MM.1S (cell line): ENCODE measurements around the gene CEP104.

Source experiments
- DNase-seq: peaks from one replicate; pipeline ENCODE4 v3.0.0-alpha.2; 2015
- H2AFZ ChIP-seq: fragments of 300-600 bp; sonication (generic); 2 replicates; pipeline ENCODE4 v1.6.0; 2016; ENCODE audit warnings: antibody characterized with exemption, low read length
- H3F3A ChIP-seq: fragments of 300-600 bp; sonication (generic); 2 replicates; pipeline ENCODE4 v1.6.1; 2016; ENCODE audit warnings: mild to moderate bottlenecking, antibody characterized with exemption, low read length, moderate library complexity, mixed read lengths; ENCODE audit not compliant: insufficient read depth
- H3K27ac ChIP-seq: fragments of 300-600 bp; sonication (generic); 2 replicates; pipeline ENCODE4 v1.5.1; 2016; ENCODE audit warnings: mild to moderate bottlenecking, low read length
- H3K27me3 ChIP-seq: fragments of 300-600 bp; sonication (generic); replicated peaks from 2 replicates; pipeline ENCODE4 v1.6.0; 2016; ENCODE audit warnings: low read length; ENCODE audit not compliant: insufficient read depth
- H3K36me3 ChIP-seq: fragments of 300-600 bp; sonication (generic); replicated peaks from 2 replicates; pipeline ENCODE4 v1.6.1; 2016; ENCODE audit warnings: mild to moderate bottlenecking, low read length, mixed read lengths; ENCODE audit not compliant: insufficient read depth
- H3K4me1 ChIP-seq: fragments of 300-600 bp; sonication (generic); 2 replicates; pipeline ENCODE4 v1.6.1; 2016; ENCODE audit warnings: low read length, mixed read lengths
- H3K4me2 ChIP-seq: fragments of 300-600 bp; sonication (generic); 2 replicates; pipeline ENCODE4 v1.6.0; 2016; ENCODE audit warnings: low read depth, low read length
- H3K4me3 ChIP-seq: fragments of 300-600 bp; sonication (generic); 2 replicates; pipeline ENCODE4 v1.5.1; 2016; ENCODE audit warnings: low read length, mixed read lengths
- H3K79me2 ChIP-seq: fragments of 300-600 bp; sonication (generic); 2 replicates; pipeline ENCODE4 v1.6.1; 2016; ENCODE audit warnings: mixed run types, low read length, mixed read lengths
- H3K9ac ChIP-seq: fragments of 300-600 bp; sonication (generic); 2 replicates; pipeline ENCODE4 v1.6.1; 2016; ENCODE audit warnings: low read length, mixed read lengths
- H3K9me2 ChIP-seq: fragments of 300-600 bp; sonication (generic); replicated peaks from 2 replicates; pipeline ENCODE4 v1.6.1; 2016; ENCODE audit warnings: mild to moderate bottlenecking, low read length, mixed read lengths; ENCODE audit not compliant: insufficient read depth
- H3K9me3 ChIP-seq: fragments of 300-600 bp; sonication (generic); replicated peaks from 2 replicates; pipeline ENCODE4 v1.6.1; 2016; ENCODE audit warnings: mild to moderate bottlenecking, low read length, mixed read lengths; ENCODE audit not compliant: insufficient read depth
- H4K20me1 ChIP-seq: fragments of 300-600 bp; sonication (generic); 2 replicates; pipeline ENCODE4 v1.6.1; 2016; ENCODE audit warnings: mild to moderate bottlenecking, low read length, moderate library complexity, mixed read lengths; ENCODE audit not compliant: insufficient read depth
- EZH2 ChIP-seq: fragments of 300-600 bp; sonication (generic); optimal IDR thresholded peaks from 2 replicates; pipeline ENCODE3; 2017; ENCODE audit warnings: low read depth, mild to moderate bottlenecking, antibody characterized with exemption, low read length, mixed read lengths
- EZH2phosphoT487 ChIP-seq: fragments of 300-600 bp; sonication (generic); IDR thresholded peaks from 2 replicates; pipeline ENCODE4 v1.6.1; 2018; ENCODE audit warnings: antibody characterized with exemption, low read length
- TF ChIP-seq, protein P1 (sequence below): fragments of 300-600 bp; sonication (generic); IDR thresholded peaks from 2 replicates; pipeline ENCODE4 v1.5.1; 2016; ENCODE audit warnings: antibody characterized with exemption, low read length, mixed read lengths

CEP104 gene

GRCh38 chr1:3763351-3764125 is 93.5 kb downstream of the CEP104 start:
- no peak overlapping the region for H3K4me2 ChIP-seq
- no peak overlapping the region for H3K4me3 ChIP-seq
- DNase-seq: no peak
- peaks cover 95% of the 10 kb centered on the region for H3K27me3 ChIP-seq
- TF ChIP-seq EZH2phosphoT487: no peak
- TF ChIP-seq, protein P1, sequence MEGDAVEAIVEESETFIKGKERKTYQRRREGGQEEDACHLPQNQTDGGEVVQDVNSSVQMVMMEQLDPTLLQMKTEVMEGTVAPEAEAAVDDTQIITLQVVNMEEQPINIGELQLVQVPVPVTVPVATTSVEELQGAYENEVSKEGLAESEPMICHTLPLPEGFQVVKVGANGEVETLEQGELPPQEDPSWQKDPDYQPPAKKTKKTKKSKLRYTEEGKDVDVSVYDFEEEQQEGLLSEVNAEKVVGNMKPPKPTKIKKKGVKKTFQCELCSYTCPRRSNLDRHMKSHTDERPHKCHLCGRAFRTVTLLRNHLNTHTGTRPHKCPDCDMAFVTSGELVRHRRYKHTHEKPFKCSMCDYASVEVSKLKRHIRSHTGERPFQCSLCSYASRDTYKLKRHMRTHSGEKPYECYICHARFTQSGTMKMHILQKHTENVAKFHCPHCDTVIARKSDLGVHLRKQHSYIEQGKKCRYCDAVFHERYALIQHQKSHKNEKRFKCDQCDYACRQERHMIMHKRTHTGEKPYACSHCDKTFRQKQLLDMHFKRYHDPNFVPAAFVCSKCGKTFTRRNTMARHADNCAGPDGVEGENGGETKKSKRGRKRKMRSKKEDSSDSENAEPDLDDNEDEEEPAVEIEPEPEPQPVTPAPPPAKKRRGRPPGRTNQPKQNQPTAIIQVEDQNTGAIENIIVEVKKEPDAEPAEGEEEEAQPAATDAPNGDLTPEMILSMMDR: no peak
- TF ChIP-seq EZH2: no peak
- no peaks in the 10 kb centered on the region for H4K20me1 ChIP-seq
- H3F3A ChIP-seq: no peaks in the 10 kb centered on the region
- no peaks in the 10 kb centered on the region for H3K9me2 ChIP-seq
- no peak overlapping the region for H3K9ac ChIP-seq
- H3K9me3 ChIP-seq: no peaks in the 10 kb centered on the region
- no peak overlapping the region for H2AFZ ChIP-seq
- H3K27ac ChIP-seq: no peak overlapping the region
- H3K4me1 ChIP-seq: no peaks in the 10 kb centered on the region
- H3K36me3 ChIP-seq: no peaks in the 10 kb centered on the region
- H3K79me2 ChIP-seq: no peaks in the 10 kb centered on the region

DNA sequence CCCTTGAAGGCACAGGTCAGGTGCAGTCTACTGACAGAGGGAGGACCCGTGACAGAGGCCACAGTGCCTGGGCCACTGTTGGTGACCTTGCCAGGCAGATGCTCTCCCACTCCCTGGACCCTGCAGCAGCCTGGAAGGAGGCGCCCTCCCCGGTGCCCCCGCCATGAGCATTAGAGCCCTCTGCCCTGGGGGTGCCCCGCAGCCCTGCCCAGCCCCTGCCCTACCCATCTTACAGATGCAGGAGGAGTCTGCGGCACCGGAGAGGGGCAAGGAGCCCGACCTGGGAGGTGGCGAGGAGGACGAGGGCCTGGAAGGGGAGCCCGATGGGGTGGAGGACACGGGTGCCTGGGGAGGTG is 94.2 kb downstream of the CEP104 start:
- no peaks in the 10 kb centered on the region for H3K9me2 ChIP-seq
- no peak for DNase-seq
- H3K4me1 ChIP-seq: no peaks in the 10 kb centered on the region
- TF ChIP-seq, protein P1: no peak
- no peak for TF ChIP-seq EZH2phosphoT487
- TF ChIP-seq EZH2: peak; percentile 44
- no peaks in the 10 kb centered on the region for H3K79me2 ChIP-seq
- no peak overlapping the region for H3K4me3 ChIP-seq
- H3K27me3 ChIP-seq: peaks cover 88% of the 10 kb centered on the region
- H3K4me2 ChIP-seq: no peak overlapping the region
- no peak overlapping the region for H3K9ac ChIP-seq
- H3K9me3 ChIP-seq: no peaks in the 10 kb centered on the region
- H4K20me1 ChIP-seq: no peaks in the 10 kb centered on the region
- H3F3A ChIP-seq: no peaks in the 10 kb centered on the region
- H2AFZ ChIP-seq: no peak overlapping the region
- no peak overlapping the region for H3K27ac ChIP-seq
- H3K36me3 ChIP-seq: no peaks in the 10 kb centered on the region

DNA sequence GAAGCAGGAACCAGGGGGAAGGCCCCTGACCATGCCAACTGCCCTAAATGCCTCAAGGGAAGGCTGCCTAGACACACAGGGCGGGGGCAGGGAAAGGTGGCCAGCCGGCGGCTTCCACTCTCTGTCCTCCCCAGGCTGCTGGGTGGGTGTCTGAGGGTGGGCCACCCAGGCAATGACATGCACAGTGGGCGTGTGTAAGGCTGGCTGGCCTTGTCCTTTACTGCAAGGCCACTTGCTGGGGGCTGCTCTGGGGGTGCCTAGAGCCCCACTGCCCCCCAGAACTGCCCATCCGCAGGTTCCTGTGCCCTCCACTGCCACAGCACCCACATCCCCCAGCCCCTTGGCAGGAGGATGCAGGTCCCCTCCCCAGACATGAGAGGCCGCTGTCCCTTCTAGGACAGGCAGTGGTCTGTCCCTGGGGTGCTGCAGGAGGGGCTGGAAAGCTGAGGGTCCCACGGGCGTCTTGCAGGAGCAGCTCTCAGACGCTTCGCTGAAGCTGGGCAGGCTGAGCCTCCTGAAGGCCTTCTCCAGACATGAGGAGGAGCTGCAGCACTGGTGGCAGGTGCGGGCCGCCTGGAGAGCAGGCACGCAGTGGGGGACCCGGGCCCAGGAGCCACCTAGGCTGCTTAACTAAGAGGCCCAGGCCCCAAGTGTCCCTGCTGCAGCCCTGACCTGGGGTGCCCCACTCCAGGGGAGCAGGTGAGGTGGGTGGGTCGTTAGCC is 94.7 kb downstream of the CEP104 start:
- no peak overlapping the region for H3K9ac ChIP-seq
- H3K79me2 ChIP-seq: no peaks in the 10 kb centered on the region
- no peak for DNase-seq
- no peaks in the 10 kb centered on the region for H4K20me1 ChIP-seq
- no peak overlapping the region for H2AFZ ChIP-seq
- TF ChIP-seq, protein P1: no peak
- TF ChIP-seq EZH2: no peak
- TF ChIP-seq EZH2phosphoT487: no peak
- H3F3A ChIP-seq: no peaks in the 10 kb centered on the region
- peaks cover 83% of the 10 kb centered on the region for H3K27me3 ChIP-seq
- H3K4me3 ChIP-seq: no peak overlapping the region
- no peak overlapping the region for H3K27ac ChIP-seq
- H3K9me2 ChIP-seq: no peaks in the 10 kb centered on the region
- H3K9me3 ChIP-seq: no peaks in the 10 kb centered on the region
- no peak overlapping the region for H3K4me2 ChIP-seq
- H3K36me3 ChIP-seq: no peaks in the 10 kb centered on the region
- no peaks in the 10 kb centered on the region for H3K4me1 ChIP-seq
